GM12875 (cell line): ENCODE measurements around the gene PFKL.

Experiments
- H3K4me3 ChIP-seq: one replicate; pipeline ENCODE4 v1.5.1; 2011; ENCODE audit warnings: low read depth, low read length, control low read depth
- TF ChIP-seq, protein P1 (sequence below): IDR thresholded peaks from 2 replicates; pipeline ENCODE4 v1.5.1; 2011; ENCODE audit warnings: low read depth, mild to moderate bottlenecking, control low read depth, inconsistent platforms, low read length, moderate library complexity, borderline replicate concordance; ENCODE audit not compliant: insufficient read depth

The PFKL gene

DNA sequence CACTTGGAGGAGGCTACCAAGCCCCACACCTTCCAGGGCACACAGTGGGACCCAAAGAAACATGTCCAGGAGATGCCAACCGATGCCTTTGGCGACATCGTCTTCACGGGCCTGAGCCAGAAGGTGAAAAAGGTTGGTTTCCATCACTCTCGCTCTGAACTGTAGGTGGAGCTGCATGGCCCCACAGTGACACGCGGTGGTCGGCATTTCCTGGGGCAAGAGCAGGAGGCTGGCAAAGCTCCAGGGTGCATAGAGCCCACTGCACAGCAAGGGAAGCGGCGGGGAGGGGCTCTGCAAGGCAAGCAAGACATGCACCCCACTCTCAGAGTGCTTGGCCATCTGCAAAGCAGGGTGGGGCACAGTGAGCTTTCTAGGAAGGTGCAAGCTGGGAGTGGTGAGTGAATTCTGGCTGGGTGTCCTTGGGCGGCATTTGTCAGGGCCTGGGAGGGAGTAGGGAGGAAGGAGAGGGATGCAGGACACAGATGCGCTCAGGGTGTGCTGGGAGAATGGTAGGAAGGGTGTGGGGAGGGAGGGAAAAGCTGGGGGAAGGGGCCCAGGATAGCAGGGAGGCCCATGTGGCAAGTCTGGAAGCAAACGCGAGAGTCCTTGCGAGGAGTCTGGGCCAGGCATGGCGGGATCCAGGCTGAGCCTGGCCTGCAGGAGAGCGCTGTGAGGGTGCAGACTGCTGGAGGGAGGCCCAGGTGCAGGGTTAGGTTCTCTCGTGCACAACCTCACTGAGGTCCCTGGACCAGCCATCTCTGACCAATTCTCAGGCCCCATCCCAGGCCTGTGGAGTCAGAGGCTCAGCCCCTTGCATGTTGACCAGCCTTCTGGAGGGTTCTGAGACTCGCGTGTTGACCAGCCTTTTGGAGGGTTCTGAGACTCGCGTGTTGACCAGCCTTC lies 64.5 kb downstream of the PFKL start:
- no peak overlapping the region for H3K4me3 ChIP-seq
- TF ChIP-seq, protein P1, sequence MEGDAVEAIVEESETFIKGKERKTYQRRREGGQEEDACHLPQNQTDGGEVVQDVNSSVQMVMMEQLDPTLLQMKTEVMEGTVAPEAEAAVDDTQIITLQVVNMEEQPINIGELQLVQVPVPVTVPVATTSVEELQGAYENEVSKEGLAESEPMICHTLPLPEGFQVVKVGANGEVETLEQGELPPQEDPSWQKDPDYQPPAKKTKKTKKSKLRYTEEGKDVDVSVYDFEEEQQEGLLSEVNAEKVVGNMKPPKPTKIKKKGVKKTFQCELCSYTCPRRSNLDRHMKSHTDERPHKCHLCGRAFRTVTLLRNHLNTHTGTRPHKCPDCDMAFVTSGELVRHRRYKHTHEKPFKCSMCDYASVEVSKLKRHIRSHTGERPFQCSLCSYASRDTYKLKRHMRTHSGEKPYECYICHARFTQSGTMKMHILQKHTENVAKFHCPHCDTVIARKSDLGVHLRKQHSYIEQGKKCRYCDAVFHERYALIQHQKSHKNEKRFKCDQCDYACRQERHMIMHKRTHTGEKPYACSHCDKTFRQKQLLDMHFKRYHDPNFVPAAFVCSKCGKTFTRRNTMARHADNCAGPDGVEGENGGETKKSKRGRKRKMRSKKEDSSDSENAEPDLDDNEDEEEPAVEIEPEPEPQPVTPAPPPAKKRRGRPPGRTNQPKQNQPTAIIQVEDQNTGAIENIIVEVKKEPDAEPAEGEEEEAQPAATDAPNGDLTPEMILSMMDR = no peak

DNA sequence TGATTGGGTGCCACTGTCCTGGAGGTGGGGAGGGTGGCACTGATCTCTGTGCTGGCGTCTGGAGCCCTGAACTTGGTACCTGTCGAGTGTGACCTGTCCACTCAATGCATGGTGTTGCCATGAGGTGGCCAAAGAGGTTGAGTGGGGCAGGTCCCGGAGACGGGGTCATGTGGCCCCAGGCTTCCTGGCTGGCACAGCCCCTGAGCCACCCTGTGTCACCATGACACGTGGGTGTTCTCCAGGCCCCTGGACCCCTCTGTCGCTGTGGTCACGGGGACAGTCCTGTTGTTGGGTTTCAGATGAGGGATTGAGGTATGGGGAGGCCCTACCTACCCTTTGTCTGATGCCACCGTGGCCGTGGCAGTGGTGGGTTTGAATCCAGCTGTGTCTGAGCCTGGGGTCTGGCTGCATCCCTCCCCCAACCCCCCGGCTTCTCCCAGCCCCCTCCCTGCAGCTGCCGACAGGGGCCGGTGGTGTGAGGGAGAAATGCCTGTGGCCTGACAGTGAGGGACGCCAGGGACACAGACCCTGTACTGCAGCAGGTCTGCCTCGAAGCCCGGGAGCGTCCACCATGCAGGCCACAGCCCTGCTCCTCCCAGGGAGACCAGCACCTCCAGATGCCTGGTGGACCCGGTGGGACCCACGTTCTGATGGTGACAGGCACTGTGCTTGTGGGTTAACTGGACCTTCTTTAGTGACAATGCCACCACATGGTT lies 65.6 kb downstream of the PFKL start:
- no peak overlapping the region for H3K4me3 ChIP-seq
- TF ChIP-seq, protein P1 = no peak

DNA sequence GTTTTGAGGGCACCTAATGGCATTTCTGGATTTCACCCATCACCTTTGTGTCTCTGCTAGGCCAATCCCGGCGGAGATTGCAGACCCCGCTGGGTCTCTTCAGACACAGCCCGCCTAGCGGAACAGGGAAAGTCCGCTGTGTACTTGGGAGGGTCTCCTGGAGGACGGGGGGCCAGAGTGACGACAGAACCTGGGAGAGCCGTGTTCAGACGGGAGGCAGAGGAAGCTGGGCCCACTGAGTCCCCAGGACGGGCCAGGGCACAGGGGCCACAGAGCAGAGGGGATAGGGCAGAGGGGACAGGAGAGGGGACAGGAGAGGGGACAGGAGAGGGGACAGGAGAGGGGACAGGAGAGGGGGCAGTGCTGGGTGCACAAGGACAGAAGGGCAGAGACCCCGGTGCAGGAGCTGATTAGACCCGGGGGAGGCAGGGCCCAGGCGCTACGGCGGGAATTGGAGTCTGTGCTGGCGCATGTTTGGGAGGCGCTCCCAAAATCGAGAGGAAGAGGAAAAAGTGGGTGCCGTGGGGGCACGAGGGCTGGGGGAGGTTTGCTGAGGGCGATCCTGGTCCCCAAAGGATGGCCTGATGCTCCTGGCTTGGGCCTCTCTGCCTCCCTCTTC lies 66.2 kb downstream of the PFKL start:
- TF ChIP-seq, protein P1 = no peak
- no peak overlapping the region for H3K4me3 ChIP-seq

DNA sequence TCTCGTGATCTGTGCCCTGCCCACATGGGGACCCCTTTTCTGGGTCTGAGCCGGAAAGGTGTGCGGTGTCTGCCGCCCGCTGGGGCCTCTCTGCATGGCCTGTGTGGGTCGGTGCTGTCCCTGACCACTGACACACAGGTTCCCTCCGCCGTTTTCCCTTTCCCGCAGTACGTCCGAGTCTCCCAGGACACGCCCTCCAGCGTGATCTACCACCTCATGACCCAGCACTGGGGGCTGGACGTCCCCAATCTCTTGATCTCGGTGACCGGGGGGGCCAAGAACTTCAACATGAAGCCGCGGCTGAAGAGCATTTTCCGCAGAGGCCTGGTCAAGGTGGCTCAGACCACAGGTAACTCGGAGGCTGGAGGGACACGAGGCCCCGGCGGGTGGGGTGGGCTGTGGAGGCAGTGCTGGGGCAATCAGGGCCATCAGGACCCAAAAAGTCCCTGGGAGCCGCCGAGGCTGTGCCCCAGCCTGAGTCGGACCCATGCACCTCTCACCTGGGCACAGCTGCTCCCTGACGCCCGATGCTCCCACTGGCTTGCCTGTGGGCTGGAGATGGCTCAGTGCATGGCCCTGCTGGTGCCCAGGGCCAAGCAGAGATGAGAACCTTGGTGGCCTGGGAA lies 66.8 kb downstream of the PFKL start:
- no peak overlapping the region for H3K4me3 ChIP-seq
- TF ChIP-seq, protein P1 = no peak

DNA sequence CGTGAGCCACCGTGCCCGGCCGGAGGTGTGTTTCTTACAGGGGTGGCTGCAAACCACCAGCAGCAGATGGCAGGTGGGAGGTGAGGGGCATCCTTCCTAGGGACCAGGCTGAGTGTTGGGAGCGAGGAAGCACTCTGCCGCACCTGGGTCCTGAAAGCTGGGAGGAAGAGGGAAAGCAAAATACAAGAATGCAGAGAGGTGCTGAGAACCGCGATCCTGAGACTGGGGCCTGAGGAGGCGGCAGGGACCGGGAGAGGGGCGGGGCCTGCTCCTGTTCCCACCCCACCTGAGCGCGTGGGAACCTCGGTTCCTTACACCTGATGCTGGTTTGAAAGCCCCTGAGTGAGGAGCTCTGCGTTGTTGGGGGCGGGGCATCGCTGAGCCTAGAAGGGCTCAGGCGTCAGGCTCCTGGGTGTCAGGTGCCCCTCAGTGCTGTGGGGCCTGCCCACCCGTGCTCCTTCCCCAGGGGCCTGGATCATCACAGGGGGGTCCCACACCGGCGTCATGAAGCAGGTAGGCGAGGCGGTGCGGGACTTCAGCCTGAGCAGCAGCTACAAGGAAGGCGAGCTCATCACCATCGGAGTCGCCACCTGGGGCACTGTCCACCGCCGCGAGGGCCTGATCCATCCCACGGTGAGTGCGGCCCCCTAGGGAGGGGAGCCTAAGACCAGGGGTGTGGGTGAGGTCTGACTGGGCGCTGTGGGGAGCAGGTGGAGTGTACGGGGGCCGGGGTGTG lies 69.0 kb downstream of the PFKL start:
- TF ChIP-seq, protein P1 = no peak
- H3K4me3 ChIP-seq = no peak overlapping the region

DNA sequence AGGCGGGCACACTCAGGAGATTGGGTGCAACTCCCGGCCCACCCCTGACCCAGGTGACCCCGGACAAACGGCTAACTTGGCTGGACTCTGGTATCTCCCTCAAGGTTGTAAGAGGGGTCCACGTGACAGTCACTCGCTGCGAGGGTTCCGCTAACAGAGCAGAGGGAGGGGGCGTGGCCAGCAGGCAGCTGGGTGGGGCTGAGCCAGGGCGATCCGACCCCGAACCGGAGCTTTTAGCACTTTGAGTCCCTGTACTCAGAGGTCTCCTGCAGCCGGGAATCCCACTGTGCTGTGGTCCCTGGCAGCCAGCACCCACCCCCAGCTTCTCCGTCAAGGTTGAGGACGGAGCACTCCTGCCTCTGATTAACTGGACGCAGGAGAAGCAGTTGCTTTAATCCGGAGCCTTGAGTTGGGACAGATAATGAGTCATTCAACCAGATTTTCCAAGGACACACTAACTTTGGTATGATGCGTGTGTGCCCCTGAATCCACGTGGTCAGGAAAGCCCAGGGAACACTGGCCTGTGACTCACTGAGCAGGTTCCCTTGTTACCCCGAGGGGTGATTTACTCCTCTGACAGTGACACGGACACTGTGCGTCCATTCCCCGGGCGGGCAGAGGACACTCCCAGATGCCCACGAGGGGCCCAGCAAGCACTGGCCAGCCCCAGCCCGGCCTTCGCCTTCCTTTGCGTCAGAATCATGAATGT lies 70.3 kb downstream of the PFKL start:
- TF ChIP-seq, protein P1 = no peak
- no peak overlapping the region for H3K4me3 ChIP-seq
